Muscle layer of duodenum (tissue), 2 donors: ENCODE results near the gene LCA5L.

Experiments
- H3K27ac ChIP-seq: one replicate; pipeline ENCODE4 v1.7.0; 2013; ENCODE audit warnings: mild to moderate bottlenecking, low read length
- H3K27me3 ChIP-seq: one replicate; pipeline ENCODE4 v1.7.0; 2013; ENCODE audit warnings: low read depth, mild to moderate bottlenecking, control low read depth, low read length
- H3K36me3 ChIP-seq, 2 donors: one replicate each; pipeline ENCODE4 v1.7.0; 2013; ENCODE audit warnings: low read length in 2 of 2, control low read depth in 1 of 2, mild to moderate bottlenecking in 1 of 2; ENCODE audit not compliant: insufficient read depth in 2 of 2, control insufficient read depth in 1 of 2
- H3K4me1 ChIP-seq, 2 donors: one replicate each; pipeline ENCODE4 v1.7.0; 2013; ENCODE audit warnings: low read length in 2 of 2, mild to moderate bottlenecking in 2 of 2, control low read depth in 1 of 2, moderate library complexity in 1 of 2; ENCODE audit not compliant: insufficient read depth in 2 of 2, control insufficient read depth in 1 of 2
- H3K4me3 ChIP-seq, 2 donors: one replicate each; pipeline ENCODE4 v1.7.0; 2013; ENCODE audit warnings: low read length in 2 of 2, low read depth in 1 of 2, mild to moderate bottlenecking in 1 of 2
- H3K9me3 ChIP-seq, 2 donors: one replicate each; pipeline ENCODE4 v1.7.0; 2013; ENCODE audit warnings: low read length in 2 of 2, control low read depth in 1 of 2, mild to moderate bottlenecking in 1 of 2; ENCODE audit not compliant: control insufficient read depth in 1 of 2
- donor health status: healthy.

LCA5L gene

GRCh38 chr21:39366563-39366962 is 79.0 kb downstream of the LCA5L start:
- peaks cover 0 to 7% of the 10 kb centered on the region in 2 donors for H3K4me1 ChIP-seq
- no peak overlapping the region for H3K27ac ChIP-seq
- H3K9me3 ChIP-seq, result no peaks in the 10 kb centered on the region
- H3K4me3 ChIP-seq, result no peak overlapping the region
- no peaks in the 10 kb centered on the region for H3K36me3 ChIP-seq
- H3K27me3 ChIP-seq, result no peaks in the 10 kb centered on the region

GRCh38 chr21:39364949-39365348 is 80.6 kb downstream of the LCA5L start:
- Histone ChIP-seq H3K27ac (no peak overlapping the region), H3K4me1 (peaks cover 0 to 7% of the 10 kb centered on the region in 2 donors), H3K9me3 (no peaks in the 10 kb centered on the region), H3K4me3 (no peak overlapping the region), H3K36me3 (no peaks in the 10 kb centered on the region), H3K27me3 (no peaks in the 10 kb centered on the region)

GRCh38 chr21:39363607-39364555 is 81.7 kb downstream of the LCA5L start:
- H3K9me3 ChIP-seq, result no peaks in the 10 kb centered on the region
- H3K36me3 ChIP-seq, result no peaks in the 10 kb centered on the region
- no peak overlapping the region for H3K4me3 ChIP-seq
- peaks cover 0 to 7% of the 10 kb centered on the region in 2 donors for H3K4me1 ChIP-seq
- no peaks in the 10 kb centered on the region for H3K27me3 ChIP-seq
- H3K27ac ChIP-seq, result no peak overlapping the region

DNA sequence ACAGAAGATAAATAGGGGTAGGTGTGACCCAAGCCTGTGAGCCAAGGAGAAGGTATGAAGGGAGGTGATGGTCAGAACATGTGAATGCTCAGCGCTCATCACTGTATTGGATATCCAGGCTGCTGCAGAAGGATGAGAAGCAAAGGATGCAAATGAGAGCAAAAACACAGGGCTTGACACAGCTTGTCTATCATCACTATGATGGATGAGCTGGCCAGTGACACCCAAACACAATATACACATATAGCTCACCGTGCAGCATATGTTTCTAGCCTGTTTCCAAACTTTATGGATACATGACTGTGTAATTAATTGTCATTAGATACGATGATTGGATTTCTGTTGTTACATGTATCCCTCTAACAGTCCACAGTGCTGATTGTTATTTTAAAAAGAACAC is 82.8 kb downstream of the LCA5L start:
- Histone ChIP-seq H3K4me3 (no peak overlapping the region), H3K27me3 (no peaks in the 10 kb centered on the region), H3K4me1 (peaks cover 0 to 7% of the 10 kb centered on the region in 2 donors), H3K9me3 (no peaks in the 10 kb centered on the region), H3K36me3 (no peaks in the 10 kb centered on the region), H3K27ac (no peak overlapping the region)

DNA sequence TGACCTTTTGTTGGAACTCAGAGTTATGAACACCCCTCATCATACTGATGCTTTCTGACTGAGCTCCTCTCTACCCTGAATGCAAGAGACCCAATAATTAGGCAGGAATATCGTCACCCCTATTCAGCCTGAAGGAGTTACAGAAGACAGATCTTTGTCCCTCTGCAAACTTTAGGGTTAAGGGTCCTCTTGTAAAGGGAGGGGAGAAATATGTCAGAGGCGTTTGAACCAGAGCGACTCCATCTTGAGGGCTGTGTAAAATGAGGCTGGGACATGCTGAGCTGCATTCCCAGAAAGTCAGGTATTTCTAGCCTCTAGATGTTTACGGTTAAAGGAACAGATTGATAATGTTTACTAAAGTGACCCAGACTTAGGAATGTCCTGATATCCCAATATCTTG is 86.2 kb downstream of the LCA5L start:
- H3K9me3 ChIP-seq, result no peaks in the 10 kb centered on the region

More for the DNA sequence above, 86.2 kb downstream of the LCA5L start:
- Histone ChIP-seq H3K27me3 (no peaks in the 10 kb centered on the region), H3K36me3 (no peaks in the 10 kb centered on the region), H3K27ac (no peak overlapping the region), H3K4me1 (peaks cover 0 to 5% of the 10 kb centered on the region in 2 donors), H3K4me3 (no peak overlapping the region)
